GM12865 (cell line): ENCODE data around the gene EFHC2.

Source experiments
- DNase-seq: peaks from one replicate; pipeline ENCODE4 v3.0.0; 2010; ENCODE audit warnings: low read depth
- H3K4me3 ChIP-seq: 2 replicates; pipeline ENCODE4 v1.5.1; 2011; ENCODE audit warnings: mild to moderate bottlenecking, low read depth, low read length, control low read depth
- CTCF ChIP-seq: IDR thresholded peaks from 2 replicates; pipeline ENCODE4 v1.5.1; 2011; ENCODE audit warnings: low read length, control low read depth, low read depth, inconsistent platforms; ENCODE audit not compliant: insufficient read depth; ENCODE audit errors: missing control alignments

Gene EFHC2

GRCh38 chrX:44317181-44317580, 26.3 kb downstream of the EFHC2 start:
- TF ChIP-seq CTCF, result no peak
- H3K4me3 ChIP-seq, result no peak overlapping the region
- DNase-seq, result no peak

- H3K4me3 ChIP-seq, result no peak overlapping the region
- no peak for DNase-seq
- no peak for TF ChIP-seq CTCF
Measured at GRCh38 chrX:44314808-44315207, 28.7 kb downstream of the EFHC2 start.

GRCh38 chrX:44314259-44314734, 29.2 kb downstream of the EFHC2 start:
- no peak for TF ChIP-seq CTCF
- DNase-seq, result peak; percentile 0
- no peak overlapping the region for H3K4me3 ChIP-seq

GRCh38 chrX:44312421-44312820, 31.1 kb downstream of the EFHC2 start:
- no peak overlapping the region for H3K4me3 ChIP-seq
- no peak for TF ChIP-seq CTCF
- no peak for DNase-seq

GRCh38 chrX:44310227-44310626, 33.2 kb downstream of the EFHC2 start:
- H3K4me3 ChIP-seq, result no peak overlapping the region
- no peak for DNase-seq
- TF ChIP-seq CTCF, result no peak

GRCh38 chrX:44308869-44309268, 34.6 kb downstream of the EFHC2 start:
- no peak for DNase-seq
- no peak for TF ChIP-seq CTCF
- no peak overlapping the region for H3K4me3 ChIP-seq

- no peak for DNase-seq
Measured at GRCh38 chrX:44306356-44306755, 37.1 kb downstream of the EFHC2 start.

More at GRCh38 chrX:44306356-44306755, 37.1 kb downstream of the EFHC2 start:
- TF ChIP-seq CTCF, result no peak
- H3K4me3 ChIP-seq, result no peak overlapping the region
